Activated T-helper 1 cell treated with anti-CD3 and anti-CD28 coated beads, Interleukin-12 subunit alpha, Interleukin-12 subunit beta, Interleukin-2, Interleukin-4 antibody, amounts not matched to agents 30 ng/mL and 10 ng/mL and 1 ng/mL, durations not matched to agents 14 hours and 24 hours and 36 hours (primary cell): ENCODE data around the gene DMXL1. TPM values are rescaled to one million over a fixed set of nuclear protein-coding genes. Genes with fewer than 3 reads are reported as not detected.
"Not testable (repeated sequence)": the region's sequence is repeated elsewhere in the genome, so short reads cannot be mapped to it uniquely, and the experiment has no call there.

Experiments used
- DNase-seq: peaks from one replicate; pipeline ENCODE4 v3.0.0; 2021; ENCODE audit warnings: low spot score
- H3K27ac Mint-ChIP-seq: one replicate; pipeline ENCODE4 v1.8.0; 2021; ENCODE audit warnings: mild to moderate bottlenecking, mixed read lengths
- H3K27me3 Mint-ChIP-seq: one replicate; pipeline ENCODE4 v1.8.0; 2022; ENCODE audit warnings: mild to moderate bottlenecking, moderate library complexity, mixed read lengths; ENCODE audit not compliant: insufficient read depth
- H3K36me3 Mint-ChIP-seq: one replicate; pipeline ENCODE4 v1.8.0; 2021; ENCODE audit warnings: low read depth, mixed read lengths
- H3K4me1 Mint-ChIP-seq: one replicate; pipeline ENCODE4 v1.8.0; 2021; ENCODE audit warnings: low read depth, mixed read lengths
- H3K4me3 Mint-ChIP-seq: one replicate; pipeline ENCODE4 v1.8.0; 2021; ENCODE audit warnings: mild to moderate bottlenecking, moderate library complexity, mixed read lengths
- H3K9me3 Mint-ChIP-seq: one replicate; pipeline ENCODE4 v1.8.0; 2021; ENCODE audit warnings: mixed read lengths
- intact Hi-C: fragments of 100-400 bp; cut with micrococcal nuclease; formaldehyde crosslinking; loops from one replicate; pipeline ENCODE4 v1.15.1; 2024
- total RNA-seq: library from RNA; stranded (reverse); gene quantifications from 2 replicates; pipeline ENCODE4 v1.2.3, GENCODE V29; 2022

DMXL1 gene
- total RNA-seq, 1 donor from 2014 or later = 28.2 TPM

GRCh38 chr5:119161430-119161829 is 90.5 kb downstream of the DMXL1 start:
- no peak overlapping the region for H3K4me3 Mint-ChIP-seq
- H3K27ac Mint-ChIP-seq = no peak overlapping the region
- no peak for DNase-seq
- intact Hi-C loops = no loop called here
- no peaks in the 10 kb centered on the region for H3K27me3 Mint-ChIP-seq
- peaks cover 6% of the 10 kb centered on the region for H3K9me3 Mint-ChIP-seq
- H3K4me1 Mint-ChIP-seq = no peaks in the 10 kb centered on the region
- H3K36me3 Mint-ChIP-seq = peaks cover 31% of the 10 kb centered on the region

GRCh38 chr5:119166026-119166425 is 95.1 kb downstream of the DMXL1 start:
- no peaks in the 10 kb centered on the region for H3K9me3 Mint-ChIP-seq
- no peaks in the 10 kb centered on the region for H3K4me1 Mint-ChIP-seq
- H3K36me3 Mint-ChIP-seq = peaks cover 27% of the 10 kb centered on the region
- H3K4me3 Mint-ChIP-seq = no peak overlapping the region
- no peak overlapping the region for H3K27ac Mint-ChIP-seq
- intact Hi-C loops = no loop called here
- no peaks in the 10 kb centered on the region for H3K27me3 Mint-ChIP-seq
- DNase-seq = no peak

- no peaks in the 10 kb centered on the region for H3K9me3 Mint-ChIP-seq
- no peak overlapping the region for H3K27ac Mint-ChIP-seq
- H3K4me3 Mint-ChIP-seq = no peak overlapping the region
- peaks cover 30% of the 10 kb centered on the region for H3K36me3 Mint-ChIP-seq
- H3K4me1 Mint-ChIP-seq = no peaks in the 10 kb centered on the region
- no peak for DNase-seq
- no peaks in the 10 kb centered on the region for H3K27me3 Mint-ChIP-seq
- intact Hi-C loops = no loop called here
Observed at GRCh38 chr5:119168401-119168800, 97.5 kb downstream of the DMXL1 start.

- Mint-ChIP-seq H3K27ac (no peak overlapping the region), H3K4me3 (no peak overlapping the region), H3K27me3 (no peaks in the 10 kb centered on the region), H3K9me3 (no peaks in the 10 kb centered on the region), H3K36me3 (peaks cover 26% of the 10 kb centered on the region), H3K4me1 (no peaks in the 10 kb centered on the region)
- no peak for DNase-seq
- intact Hi-C loops = no loop called here
Observed at GRCh38 chr5:119171686-119172085, 100.8 kb downstream of the DMXL1 start.

- Mint-ChIP-seq H3K4me3 (no peak overlapping the region), H3K27ac (no peak overlapping the region), H3K27me3 (no peaks in the 10 kb centered on the region), H3K9me3 (no peaks in the 10 kb centered on the region), H3K4me1 (no peaks in the 10 kb centered on the region), H3K36me3 (peaks cover 21% of the 10 kb centered on the region)
- intact Hi-C loops = no loop called here
- no peak for DNase-seq
Observed at GRCh38 chr5:119174578-119175163, 103.8 kb downstream of the DMXL1 start.

- Mint-ChIP-seq H3K4me1 (no peaks in the 10 kb centered on the region), H3K36me3 (peaks cover 14% of the 10 kb centered on the region), H3K27ac (no peak overlapping the region), H3K9me3 (no peaks in the 10 kb centered on the region), H3K4me3 (no peak overlapping the region), H3K27me3 (no peaks in the 10 kb centered on the region)
- intact Hi-C loops = no loop called here
- no peak for DNase-seq
Observed at GRCh38 chr5:119176785-119177184, 105.9 kb downstream of the DMXL1 start.

GRCh38 chr5:119177226-119177625 is 106.3 kb downstream of the DMXL1 start:
- Mint-ChIP-seq H3K27me3 (no peaks in the 10 kb centered on the region), H3K27ac (no peak overlapping the region), H3K9me3 (no peaks in the 10 kb centered on the region), H3K4me3 (no peak overlapping the region), H3K36me3 (peaks cover 14% of the 10 kb centered on the region), H3K4me1 (no peaks in the 10 kb centered on the region)
- intact Hi-C loops = no loop called here
- DNase-seq = no peak

GRCh38 chr5:119178435-119178834 is 107.5 kb downstream of the DMXL1 start:
- H3K4me3 Mint-ChIP-seq = no peak overlapping the region
- intact Hi-C loops = no loop called here

GRCh38 chr5:119179857-119180641 is 109.2 kb downstream of the DMXL1 start:
- intact Hi-C loops = no loop called here
- DNase-seq = no peak
- Mint-ChIP-seq H3K27me3 (no peaks in the 10 kb centered on the region), H3K36me3 (peaks cover 15% of the 10 kb centered on the region), H3K4me1 (no peaks in the 10 kb centered on the region), H3K9me3 (no peaks in the 10 kb centered on the region), H3K27ac (no peak overlapping the region), H3K4me3 (no peak overlapping the region)

More at GRCh38 chr5:119178435-119178834, 107.5 kb downstream of the DMXL1 start:
- peaks cover 11% of the 10 kb centered on the region for H3K36me3 Mint-ChIP-seq
- no peak for DNase-seq
- H3K27ac Mint-ChIP-seq = no peak overlapping the region
- no peaks in the 10 kb centered on the region for H3K9me3 Mint-ChIP-seq
- H3K27me3 Mint-ChIP-seq = no peaks in the 10 kb centered on the region
- no peaks in the 10 kb centered on the region for H3K4me1 Mint-ChIP-seq

GRCh38 chr5:119185512-119185911 is 114.6 kb downstream of the DMXL1 start:
- H3K27ac Mint-ChIP-seq, H3K4me3 Mint-ChIP-seq, DNase-seq, intact Hi-C loops, H3K9me3 Mint-ChIP-seq, H3K4me1 Mint-ChIP-seq, H3K27me3 Mint-ChIP-seq: not testable (repeated sequence)
- peaks cover 10% of the 10 kb centered on the region for H3K36me3 Mint-ChIP-seq

- intact Hi-C loops = no loop called here
- no peaks in the 10 kb centered on the region for H3K27me3 Mint-ChIP-seq
- no peaks in the 10 kb centered on the region for H3K9me3 Mint-ChIP-seq
- H3K4me3 Mint-ChIP-seq = no peak overlapping the region
- no peaks in the 10 kb centered on the region for H3K4me1 Mint-ChIP-seq
- no peak overlapping the region for H3K27ac Mint-ChIP-seq
- H3K36me3 Mint-ChIP-seq = peaks cover 15% of the 10 kb centered on the region
- DNase-seq = no peak
Observed at GRCh38 chr5:119187776-119188529, 117.1 kb downstream of the DMXL1 start.

- Mint-ChIP-seq H3K4me1 (no peaks in the 10 kb centered on the region), H3K9me3 (no peaks in the 10 kb centered on the region), H3K27me3 (no peaks in the 10 kb centered on the region), H3K4me3 (no peak overlapping the region), H3K36me3 (peaks cover 15% of the 10 kb centered on the region), H3K27ac (no peak overlapping the region)
- DNase-seq = no peak
- intact Hi-C loops = no loop called here
Observed at GRCh38 chr5:119190470-119191095, 119.7 kb downstream of the DMXL1 start.

GRCh38 chr5:119191944-119192343 is 121.1 kb downstream of the DMXL1 start:
- Mint-ChIP-seq H3K36me3 (peaks cover 20% of the 10 kb centered on the region), H3K4me1 (no peaks in the 10 kb centered on the region), H3K4me3 (no peak overlapping the region), H3K9me3 (no peaks in the 10 kb centered on the region), H3K27ac (no peak overlapping the region), H3K27me3 (no peaks in the 10 kb centered on the region)
- intact Hi-C loops = no loop called here
- DNase-seq = no peak
